ENCODE results near the gene TNS1. TPM values are rescaled to one million over a fixed set of nuclear protein-coding genes. Genes with fewer than 3 reads are reported as not detected.
A peak's percentile ranks its signal among the peaks of the same experiment; 100 is the strongest.

TNS1 gene
- total RNA-seq, 2 donors from 2014 or later, result 3.3 to 4.2 TPM

GRCh38 chr2:217797661-217798069 is 205.1 kb downstream of the TNS1 start:
- Histone ChIP-seq H3K27me3 (ENCODE audit: control insufficient read depth, insufficient read depth, low read length, poor library complexity, severe bottlenecking) (no peaks in the 10 kb centered on the region), H3K9ac (ENCODE audit: extremely low read depth, low read length, poor library complexity, severe bottlenecking) (no peak overlapping the region), H3K4me3 (ENCODE audit: low read length) (no peak overlapping the region), H3K36me3 (ENCODE audit: control insufficient read depth, insufficient read depth, low read length) (no peaks in the 10 kb centered on the region), H3K4me1 (ENCODE audit: control insufficient read depth, insufficient read depth, low read length) (no peaks in the 10 kb centered on the region), H3K27ac (ENCODE audit: low read depth, low read length) (no peak overlapping the region), H3K9me3 (ENCODE audit: control insufficient read depth, low read length) (no peaks in the 10 kb centered on the region)
- Mint-ChIP-seq H3K27ac (no peak overlapping the region), H3K4me3 (no peak overlapping the region), H3K27me3 (ENCODE audit: insufficient read depth) (no peaks in the 10 kb centered on the region), H3K9me3 (no peaks in the 10 kb centered on the region), H3K4me1 (peaks cover 2% of the 10 kb centered on the region), H3K36me3 (ENCODE audit: low read depth) (no peaks in the 10 kb centered on the region)
- no peak for DNase-seq
- WGBS, 2 experiments (ENCODE audit: insufficient coverage in 1 of 2, insufficient read length in 1 of 2), result 91 to 92% methylated on average over 8 of the region's 8 CpGs
- no peak for TF ChIP-seq CTCF (conservative IDR thresholded peaks at IDR 0.05)

GRCh38 chr2:217797165-217797564 is 205.6 kb downstream of the TNS1 start:
- peaks cover 2% of the 10 kb centered on the region for H3K4me1 Mint-ChIP-seq
- H3K9me3 Mint-ChIP-seq, result no peaks in the 10 kb centered on the region
- H3K4me3 Mint-ChIP-seq, result no peak overlapping the region
- H3K27ac ChIP-seq (ENCODE audit: low read depth, low read length), result no peak overlapping the region
- H3K27ac Mint-ChIP-seq, result no peak overlapping the region
- no peaks in the 10 kb centered on the region for H3K27me3 ChIP-seq (ENCODE audit: control insufficient read depth, insufficient read depth, low read length, poor library complexity, severe bottlenecking)
- H3K9ac ChIP-seq (ENCODE audit: extremely low read depth, low read length, poor library complexity, severe bottlenecking), result no peak overlapping the region
- H3K4me3 ChIP-seq (ENCODE audit: low read length), result no peak overlapping the region
- H3K9me3 ChIP-seq (ENCODE audit: control insufficient read depth, low read length), result no peaks in the 10 kb centered on the region
- 86% methylated on average over 3 of the region's 3 CpGs; no CpG with 5 or more reads in 1 of the 2 experiments for WGBS, 2 experiments (ENCODE audit: insufficient coverage in 1 of 2, insufficient read length in 1 of 2)
- TF ChIP-seq CTCF (conservative IDR thresholded peaks at IDR 0.05), result no peak
- no peaks in the 10 kb centered on the region for H3K36me3 ChIP-seq (ENCODE audit: control insufficient read depth, insufficient read depth, low read length)
- no peaks in the 10 kb centered on the region for H3K4me1 ChIP-seq (ENCODE audit: control insufficient read depth, insufficient read depth, low read length)
- no peak for DNase-seq
- H3K36me3 Mint-ChIP-seq (ENCODE audit: low read depth), result no peaks in the 10 kb centered on the region
- no peaks in the 10 kb centered on the region for H3K27me3 Mint-ChIP-seq (ENCODE audit: insufficient read depth)

GRCh38 chr2:217795706-217796465 is 206.9 kb downstream of the TNS1 start:
- Histone ChIP-seq H3K4me3 (ENCODE audit: low read length) (no peak overlapping the region), H3K4me1 (ENCODE audit: control insufficient read depth, insufficient read depth, low read length) (no peaks in the 10 kb centered on the region), H3K36me3 (ENCODE audit: control insufficient read depth, insufficient read depth, low read length) (no peaks in the 10 kb centered on the region), H3K9me3 (ENCODE audit: control insufficient read depth, low read length) (no peaks in the 10 kb centered on the region), H3K27me3 (ENCODE audit: control insufficient read depth, insufficient read depth, low read length, poor library complexity, severe bottlenecking) (no peaks in the 10 kb centered on the region), H3K27ac (ENCODE audit: low read depth, low read length) (no peak overlapping the region), H3K9ac (ENCODE audit: extremely low read depth, low read length, poor library complexity, severe bottlenecking) (no peak overlapping the region)
- H3K4me1 Mint-ChIP-seq, result no peaks in the 10 kb centered on the region
- TF ChIP-seq CTCF (conservative IDR thresholded peaks at IDR 0.05), result no peak
- H3K36me3 Mint-ChIP-seq (ENCODE audit: low read depth), result no peaks in the 10 kb centered on the region
- 78 to 85% methylated on average over 5 to 11 of the region's 11 CpGs for WGBS, 2 experiments (ENCODE audit: insufficient coverage in 1 of 2, insufficient read length in 1 of 2)
- no peak overlapping the region for H3K4me3 Mint-ChIP-seq
- no peak overlapping the region for H3K27ac Mint-ChIP-seq
- no peaks in the 10 kb centered on the region for H3K27me3 Mint-ChIP-seq (ENCODE audit: insufficient read depth)
- peak; percentile 59 for DNase-seq
- no peaks in the 10 kb centered on the region for H3K9me3 Mint-ChIP-seq
